ENCODE data around the gene DTNBP1. TPM values are rescaled to one million over a fixed set of nuclear protein-coding genes. Genes with fewer than 3 reads are reported as not detected.
A peak's percentile ranks its signal among the peaks of the same experiment; 100 is the strongest.

Gene DTNBP1, protein sequence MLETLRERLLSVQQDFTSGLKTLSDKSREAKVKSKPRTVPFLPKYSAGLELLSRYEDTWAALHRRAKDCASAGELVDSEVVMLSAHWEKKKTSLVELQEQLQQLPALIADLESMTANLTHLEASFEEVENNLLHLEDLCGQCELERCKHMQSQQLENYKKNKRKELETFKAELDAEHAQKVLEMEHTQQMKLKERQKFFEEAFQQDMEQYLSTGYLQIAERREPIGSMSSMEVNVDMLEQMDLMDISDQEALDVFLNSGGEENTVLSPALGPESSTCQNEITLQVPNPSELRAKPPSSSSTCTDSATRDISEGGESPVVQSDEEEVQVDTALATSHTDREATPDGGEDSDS
- 19.9 and 20.7 TPM in 2 replicates for total RNA-seq (2022)
- Bru-seq, nascent RNA: percentile 71 among the genes with signal in this experiment
- percentile 60 among the genes with signal in this experiment for BruChase-seq, experiment 1, labeled RNA remaining after a 2-hour chase
- percentile 54 among the genes with signal in this experiment for BruChase-seq, experiment 2, labeled RNA remaining after a 6-hour chase
- long read RNA-seq, transcript DTNBP1-202 (10 exons, 1,403 nt): major isoform, 23 of 55 reads
- long read RNA-seq, partial matches to known transcripts: 3 of 55 reads
- long read RNA-seq, other reads (novel, unspliced or antisense): 27 of 55 reads

DNA sequence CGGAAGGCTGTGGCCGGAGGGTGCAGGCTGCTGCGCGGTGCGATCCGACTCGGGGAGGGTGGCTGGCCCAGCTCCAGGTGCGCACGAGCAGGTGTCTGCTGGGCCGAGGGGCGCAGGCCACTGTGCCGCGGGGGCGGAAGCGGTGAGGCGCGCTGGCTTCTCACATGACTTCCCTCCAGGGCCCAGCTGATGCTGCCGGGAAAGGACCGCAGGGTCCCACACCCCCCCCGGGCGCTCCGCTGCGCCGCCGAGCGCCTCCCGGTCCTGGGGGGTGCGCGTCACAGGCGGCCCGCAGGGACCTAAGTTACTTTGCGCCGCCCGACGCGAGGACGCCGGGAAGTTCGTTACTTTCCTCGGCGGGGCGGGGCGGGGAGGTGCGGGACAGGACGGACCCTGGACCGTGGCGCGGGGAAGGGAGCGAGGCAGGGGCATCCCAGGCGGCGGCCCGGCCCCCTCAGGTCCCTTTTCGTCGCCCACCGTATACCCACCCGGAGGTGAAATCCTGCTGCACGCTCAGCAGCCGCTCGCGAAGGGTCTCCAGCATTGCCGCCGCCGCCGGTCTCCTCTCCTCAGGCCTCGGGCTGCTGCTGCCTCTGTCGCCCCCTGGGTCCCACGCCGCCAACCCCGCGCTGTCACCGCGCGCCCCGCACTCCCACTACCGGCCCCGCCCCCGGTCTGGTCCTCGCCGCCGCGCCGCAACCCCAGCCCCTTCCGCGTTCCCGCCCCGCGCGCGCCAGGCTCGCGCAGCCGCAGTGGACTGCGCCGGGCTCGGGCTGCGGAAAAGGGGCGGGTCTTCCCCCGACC, at the start of gene DTNBP1:
Gene DTNBP1 (minus strand): TSS at position 703 of the 804 bp plus-strand sequence. CDS start 159 bp downstream, at position 544.
- TF ChIP-seq, protein P1, sequence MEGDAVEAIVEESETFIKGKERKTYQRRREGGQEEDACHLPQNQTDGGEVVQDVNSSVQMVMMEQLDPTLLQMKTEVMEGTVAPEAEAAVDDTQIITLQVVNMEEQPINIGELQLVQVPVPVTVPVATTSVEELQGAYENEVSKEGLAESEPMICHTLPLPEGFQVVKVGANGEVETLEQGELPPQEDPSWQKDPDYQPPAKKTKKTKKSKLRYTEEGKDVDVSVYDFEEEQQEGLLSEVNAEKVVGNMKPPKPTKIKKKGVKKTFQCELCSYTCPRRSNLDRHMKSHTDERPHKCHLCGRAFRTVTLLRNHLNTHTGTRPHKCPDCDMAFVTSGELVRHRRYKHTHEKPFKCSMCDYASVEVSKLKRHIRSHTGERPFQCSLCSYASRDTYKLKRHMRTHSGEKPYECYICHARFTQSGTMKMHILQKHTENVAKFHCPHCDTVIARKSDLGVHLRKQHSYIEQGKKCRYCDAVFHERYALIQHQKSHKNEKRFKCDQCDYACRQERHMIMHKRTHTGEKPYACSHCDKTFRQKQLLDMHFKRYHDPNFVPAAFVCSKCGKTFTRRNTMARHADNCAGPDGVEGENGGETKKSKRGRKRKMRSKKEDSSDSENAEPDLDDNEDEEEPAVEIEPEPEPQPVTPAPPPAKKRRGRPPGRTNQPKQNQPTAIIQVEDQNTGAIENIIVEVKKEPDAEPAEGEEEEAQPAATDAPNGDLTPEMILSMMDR (IDR thresholded peaks at IDR 0.05; ENCODE audit: insufficient read depth in 1 of 2, low read depth in 1 of 2, low read length in 1 of 2, severe bottlenecking in 1 of 2, unreplicated experiment in 1 of 2): no peak
- peak within 1 kb of the TSS; percentile 90 for H3K4me3 ChIP-seq (ENCODE audit: low read depth, low read length)
- intact Hi-C loops (cut with micrococcal nuclease; ENCODE audit: unreplicated experiment): no loop called here
- Mint-ChIP-seq H3K36me3 (ENCODE audit: insufficient read depth, unreplicated experiment) (no peaks in the 10 kb centered on the region), H3K4me1 (ENCODE audit: low read depth, unreplicated experiment) (no peaks in the 10 kb centered on the region), H3K4me3 (ENCODE audit: unreplicated experiment) (peak within 1 kb of the TSS; percentile 65), H3K27ac (ENCODE audit: unreplicated experiment) (no peak within 1 kb of the TSS), H3K9me3 (ENCODE audit: unreplicated experiment) (no peaks in the 10 kb centered on the region), H3K27me3 (ENCODE audit: insufficient read depth, unreplicated experiment) (peaks cover 3% of the 10 kb centered on the region)
- H3K36me3 ChIP-seq (ENCODE audit: control insufficient read depth, insufficient read depth, low read length): no peaks in the 10 kb centered on the region
- H3K9me3 ChIP-seq: no peaks in the 10 kb centered on the region
- ChIA-PET CTCF (interaction anchor here (0.7 to 0.9 kb wide), 3 partner anchors 10 to 282 kb away, joined by 3 to 4 read pairs (median 3); no protein-coding TSS in a partner anchor), POLR2A (interaction anchor here (0.6 kb wide), 1 partner anchor 132 kb away, joined by 3 read pairs; no protein-coding TSS in a partner anchor)
- peak; percentile 78 to 91 for DNase-seq
- BruUV-seq (replicated peaks): no TSS peak
- H3K4me1 ChIP-seq: no peaks in the 10 kb centered on the region
- H3K27me3 ChIP-seq (replicated peaks; ENCODE audit: control insufficient read depth, insufficient read depth, low read length): no peaks in the 10 kb centered on the region

DNA sequence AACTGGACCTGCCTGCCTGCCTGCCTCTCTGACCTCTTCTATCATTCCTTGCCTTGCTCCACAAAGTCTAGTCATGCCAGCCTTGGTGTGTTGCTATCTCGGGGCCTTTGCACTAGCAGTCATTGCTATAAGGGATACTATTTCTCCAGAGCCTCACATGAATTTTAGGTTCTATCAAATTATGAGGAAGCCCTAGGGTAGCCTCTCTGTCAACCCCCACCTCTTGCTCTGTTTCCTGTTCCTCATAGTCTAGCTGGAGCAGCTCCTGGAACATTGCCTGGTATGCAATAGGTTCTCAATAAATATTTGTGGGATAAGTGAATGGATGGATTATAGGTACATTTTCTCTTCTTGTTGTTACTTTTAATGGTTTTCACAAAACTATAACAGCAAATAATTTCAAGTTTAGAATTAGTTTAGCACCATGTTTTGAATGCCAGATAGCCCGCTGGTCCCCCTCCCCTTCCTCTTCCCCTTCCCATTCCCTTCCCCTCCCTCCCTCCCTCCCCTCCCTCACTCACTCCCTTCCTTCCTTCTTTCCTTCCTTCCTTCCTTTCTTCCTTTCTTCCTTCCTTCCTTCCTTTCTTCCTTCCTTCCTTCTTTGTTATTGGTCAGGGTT, 46.9 kb upstream of the DTNBP1 start:
- TF ChIP-seq, protein P1 (IDR thresholded peaks at IDR 0.05; ENCODE audit: insufficient read depth in 1 of 2, low read depth in 1 of 2, low read length in 1 of 2, severe bottlenecking in 1 of 2, unreplicated experiment in 1 of 2): no peak
- no peaks in the 10 kb centered on the region for H3K4me1 ChIP-seq
- POLR2A ChIA-PET: no interaction called here
- intact Hi-C loops (cut with micrococcal nuclease; ENCODE audit: unreplicated experiment): no loop called here
- H3K4me1 Mint-ChIP-seq (ENCODE audit: low read depth, unreplicated experiment): no peaks in the 10 kb centered on the region
- peaks cover 16% of the 10 kb centered on the region for H3K27me3 Mint-ChIP-seq (ENCODE audit: insufficient read depth, unreplicated experiment)
- no peaks in the 10 kb centered on the region for H3K9me3 ChIP-seq
- 0 out of 2 replicates have a peak, but pooled peaks cover 1% of the 10 kb centered on the region for H3K27me3 ChIP-seq (replicated peaks; ENCODE audit: control insufficient read depth, insufficient read depth, low read length)
- no peak overlapping the region for H3K4me3 ChIP-seq (ENCODE audit: low read depth, low read length)
- no peak overlapping the region for H3K4me3 Mint-ChIP-seq (ENCODE audit: unreplicated experiment)
- H3K9me3 Mint-ChIP-seq (ENCODE audit: unreplicated experiment): peaks cover 11% of the 10 kb centered on the region
- DNase-seq: no peak
- CTCF ChIA-PET: no interaction called here
- no peaks in the 10 kb centered on the region for H3K36me3 ChIP-seq (ENCODE audit: control insufficient read depth, insufficient read depth, low read length)
- no TSS peak for BruUV-seq (replicated peaks)
- H3K27ac Mint-ChIP-seq (ENCODE audit: unreplicated experiment): no peak overlapping the region
- H3K36me3 Mint-ChIP-seq (ENCODE audit: insufficient read depth, unreplicated experiment): no peaks in the 10 kb centered on the region

Measured in Caco-2 (cell line).